Muscle layer of colon (tissue), 2 donors: ENCODE results near the gene HOXA7.

Source experiments
- H3K27ac ChIP-seq: one replicate; pipeline ENCODE4 v1.7.0; 2013; ENCODE audit warnings: low read depth, mild to moderate bottlenecking, low read length, moderate library complexity
- H3K27me3 ChIP-seq, 2 donors: one replicate each; pipeline ENCODE4 v1.7.0; 2013; ENCODE audit warnings: low read length in 2 of 2, mild to moderate bottlenecking in 2 of 2; ENCODE audit not compliant: insufficient read depth in 2 of 2, control insufficient read depth in 1 of 2
- H3K36me3 ChIP-seq: one replicate; pipeline ENCODE4 v1.7.0; 2013; ENCODE audit warnings: mild to moderate bottlenecking, low read length; ENCODE audit not compliant: insufficient read depth
- H3K4me1 ChIP-seq: one replicate; pipeline ENCODE4 v1.7.0; 2013; ENCODE audit warnings: mild to moderate bottlenecking, low read length; ENCODE audit not compliant: insufficient read depth
- H3K4me3 ChIP-seq, 2 donors: one replicate each; pipeline ENCODE4 v1.7.0; 2013; ENCODE audit warnings: low read length in 2 of 2, low read depth in 1 of 2, mild to moderate bottlenecking in 1 of 2, moderate library complexity in 1 of 2
- H3K9ac ChIP-seq: one replicate; pipeline ENCODE4 v1.7.0; 2013; ENCODE audit warnings: low read length
- H3K9me3 ChIP-seq: one replicate; pipeline ENCODE4 v1.7.0; 2013; ENCODE audit warnings: mild to moderate bottlenecking, low read length
- donor health status: abdominal sarcoma.
- donor health status: Adenocarcinoma of cecum.

The HOXA7 gene

DNA sequence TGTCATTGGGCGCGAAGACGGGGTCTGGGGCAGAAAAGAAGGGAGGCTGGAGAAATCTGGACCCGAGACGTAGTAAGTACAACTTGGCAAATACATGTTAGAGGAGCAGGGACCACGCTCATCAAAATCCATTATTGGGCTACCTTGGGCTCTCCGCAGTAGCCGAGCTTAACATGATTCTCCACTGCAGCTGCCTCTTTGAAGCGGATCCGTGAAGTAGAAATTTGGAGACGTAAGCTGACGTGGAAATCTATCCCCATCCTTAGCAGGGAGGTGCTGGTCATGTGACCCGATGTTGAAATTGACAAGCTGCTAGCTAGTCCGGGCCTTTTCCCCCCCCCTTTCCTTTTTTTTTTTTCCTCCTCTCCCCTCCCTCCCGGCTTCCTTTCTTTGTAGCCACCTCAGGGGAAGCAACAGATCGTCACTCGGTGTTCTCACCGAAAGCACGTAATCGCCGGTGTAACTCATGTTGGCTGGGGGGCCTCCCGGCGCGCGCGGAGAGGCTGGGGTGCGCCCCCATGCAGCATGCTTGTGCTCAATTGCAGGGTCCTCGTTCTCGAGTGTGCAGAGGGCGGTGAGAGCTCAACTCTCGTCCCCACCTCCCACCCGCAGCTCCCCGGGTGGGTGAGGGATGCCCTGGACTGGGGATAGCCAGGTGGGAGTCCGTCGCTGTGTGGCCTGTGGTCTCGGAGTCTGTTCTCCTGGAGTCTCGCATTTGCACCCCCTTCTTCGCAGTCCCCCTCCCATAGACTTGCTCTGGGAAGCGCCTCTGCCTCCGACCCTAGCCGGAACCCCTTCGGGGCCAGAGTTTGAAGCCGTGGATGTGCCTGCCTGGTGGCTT lies 28.8 kb upstream of the HOXA7 start, which contains the start of gene HOXA11:
Gene HOXA11 (minus strand): TSS at position 220 of the 841 bp plus-strand sequence. CDS start 88 bp downstream, at position 132.
- peak within 1 kb of the TSS; percentile 63 to 92 for H3K4me3 ChIP-seq
- no peaks in the 10 kb centered on the region for H3K9me3 ChIP-seq
- peak within 1 kb of the TSS; percentile 98 for H3K9ac ChIP-seq
- peak within 1 kb of the TSS; percentile 97 for H3K27ac ChIP-seq
- H3K27me3 ChIP-seq = peaks cover 0 to 7% of the 10 kb centered on the region in 2 donors
- H3K36me3 ChIP-seq = peaks cover 8% of the 10 kb centered on the region
- H3K4me1 ChIP-seq = peaks cover 41% of the 10 kb centered on the region

DNA sequence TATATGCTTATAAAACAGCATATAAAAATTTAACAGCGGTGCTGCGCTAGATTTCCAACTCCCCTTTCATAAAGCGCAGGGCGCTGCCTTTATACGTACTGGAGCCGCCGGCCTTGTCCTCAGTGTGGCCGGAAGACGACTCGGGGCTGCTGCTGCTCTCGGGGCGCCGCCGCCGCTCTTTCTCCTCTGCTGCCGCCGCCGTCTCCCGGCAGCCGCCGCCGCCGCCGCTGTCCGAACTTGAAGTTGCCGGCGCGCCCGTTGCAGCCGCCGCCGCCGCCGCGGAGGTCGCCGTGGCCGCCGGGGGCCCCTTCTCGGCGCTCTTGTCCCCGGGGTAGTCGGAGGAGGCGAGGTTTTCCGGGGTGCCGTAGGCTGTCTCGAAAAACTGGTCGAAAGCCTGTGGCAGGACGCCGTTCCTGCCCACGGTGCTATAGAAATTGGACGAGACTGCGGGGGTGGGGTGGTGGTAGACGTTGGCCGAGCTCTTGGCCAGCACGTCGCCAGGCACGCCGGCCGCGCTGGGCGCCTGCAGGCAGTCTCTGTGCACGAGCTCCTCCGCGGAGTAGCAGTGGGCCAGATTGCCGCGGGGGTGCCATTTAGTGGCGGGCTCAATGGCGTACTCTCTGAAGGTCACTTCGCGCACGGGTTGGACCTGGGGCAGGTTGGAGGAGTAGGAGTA lies 28.0 kb upstream of the HOXA7 start:
- H3K27ac ChIP-seq = peak overlapping the region; percentile 96
- H3K27me3 ChIP-seq = peaks cover 0 to 7% of the 10 kb centered on the region in 2 donors
- H3K4me3 ChIP-seq = peak overlapping the region; percentile 63 to 92
- H3K9me3 ChIP-seq = no peaks in the 10 kb centered on the region
- peak overlapping the region; percentile 83 for H3K9ac ChIP-seq
- H3K36me3 ChIP-seq = peaks cover 8% of the 10 kb centered on the region
- H3K4me1 ChIP-seq = peaks cover 36% of the 10 kb centered on the region

DNA sequence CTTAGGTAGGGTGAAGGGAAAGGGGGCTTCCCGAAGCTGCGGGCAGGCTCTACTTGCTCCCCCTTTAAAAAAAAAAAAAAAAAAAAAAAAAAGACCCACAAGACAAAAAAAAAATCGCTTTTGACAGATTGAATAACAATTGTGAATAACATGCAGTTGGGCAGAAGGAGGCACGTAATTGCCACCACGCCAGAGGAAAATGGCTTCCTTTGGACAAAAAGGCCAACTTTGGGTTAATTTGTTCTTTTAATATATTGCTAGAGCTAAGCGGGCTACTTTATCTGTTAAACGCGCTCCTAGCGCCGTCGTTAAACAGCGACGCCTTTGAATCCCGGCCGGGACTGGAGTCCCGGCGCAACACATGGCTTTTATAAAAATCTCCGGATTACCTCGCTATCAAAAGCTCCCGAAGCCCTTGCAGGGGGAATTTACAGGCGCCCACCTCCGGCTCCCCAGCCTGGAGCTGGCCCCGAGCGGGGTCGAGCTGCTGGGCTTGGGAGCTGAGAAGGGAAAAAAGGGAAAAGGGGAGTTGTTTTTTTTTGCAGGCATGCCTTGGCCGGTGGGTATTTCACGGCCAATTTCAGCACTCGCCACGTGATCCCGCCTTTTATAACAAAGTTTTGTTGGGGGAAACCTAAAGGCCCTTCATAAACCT lies 27.3 kb upstream of the HOXA7 start:
- Histone ChIP-seq H3K27me3 (peaks cover 0 to 7% of the 10 kb centered on the region in 2 donors), H3K27ac (peak overlapping the region; percentile 96), H3K4me3 (peak overlapping the region; percentile 63 to 81), H3K9ac (peak overlapping the region; percentile 85), H3K36me3 (peaks cover 8% of the 10 kb centered on the region), H3K4me1 (peaks cover 34% of the 10 kb centered on the region), H3K9me3 (no peaks in the 10 kb centered on the region)

DNA sequence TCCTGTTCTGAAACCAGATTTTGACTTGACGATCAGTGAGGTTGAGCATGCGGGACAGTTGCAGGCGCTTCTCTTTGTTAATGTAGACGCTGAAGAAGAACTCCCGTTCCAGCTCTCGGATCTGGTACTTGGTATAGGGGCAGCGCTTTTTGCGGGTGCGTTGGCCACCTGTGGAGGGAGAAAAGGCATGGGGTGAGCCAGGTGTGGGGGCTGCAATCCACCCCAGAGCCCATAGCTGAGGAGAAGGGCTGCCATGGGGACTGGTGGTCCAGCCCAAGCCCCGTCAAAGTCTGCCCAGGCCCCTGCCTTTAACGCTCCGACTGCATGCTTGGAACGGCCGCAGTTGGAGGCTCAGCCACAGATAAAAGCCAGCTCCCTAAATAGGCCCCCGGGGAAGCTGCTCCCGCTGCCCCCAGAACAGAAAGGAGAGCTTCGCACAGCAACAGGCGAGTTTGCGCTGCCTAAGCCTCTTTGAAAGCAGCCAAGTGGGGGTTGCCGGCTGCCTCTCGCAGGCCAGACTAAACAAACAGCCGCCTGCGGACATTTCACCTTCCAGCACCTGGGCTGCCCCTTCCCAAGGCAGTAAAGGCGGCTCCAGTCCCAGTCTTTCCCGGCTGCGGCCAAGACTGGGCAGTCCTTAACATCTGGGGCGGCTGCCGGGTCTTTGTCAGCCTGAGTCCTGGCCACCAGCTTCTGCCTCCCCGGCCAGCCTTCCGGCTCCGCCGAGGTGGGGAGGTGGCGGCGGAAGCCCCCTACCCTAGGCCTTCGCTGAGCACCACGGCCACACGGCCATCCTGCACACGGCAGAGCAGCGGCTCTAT lies 26.6 kb upstream of the HOXA7 start:
- no peaks in the 10 kb centered on the region for H3K9me3 ChIP-seq
- peaks cover 0 to 2% of the 10 kb centered on the region in 2 donors for H3K27me3 ChIP-seq
- peak overlapping the region; percentile 63 to 81 for H3K4me3 ChIP-seq
- peaks cover 8% of the 10 kb centered on the region for H3K36me3 ChIP-seq
- peak overlapping the region; percentile 85 for H3K9ac ChIP-seq
- H3K4me1 ChIP-seq = peaks cover 34% of the 10 kb centered on the region
- peak overlapping the region; percentile 96 for H3K27ac ChIP-seq

DNA sequence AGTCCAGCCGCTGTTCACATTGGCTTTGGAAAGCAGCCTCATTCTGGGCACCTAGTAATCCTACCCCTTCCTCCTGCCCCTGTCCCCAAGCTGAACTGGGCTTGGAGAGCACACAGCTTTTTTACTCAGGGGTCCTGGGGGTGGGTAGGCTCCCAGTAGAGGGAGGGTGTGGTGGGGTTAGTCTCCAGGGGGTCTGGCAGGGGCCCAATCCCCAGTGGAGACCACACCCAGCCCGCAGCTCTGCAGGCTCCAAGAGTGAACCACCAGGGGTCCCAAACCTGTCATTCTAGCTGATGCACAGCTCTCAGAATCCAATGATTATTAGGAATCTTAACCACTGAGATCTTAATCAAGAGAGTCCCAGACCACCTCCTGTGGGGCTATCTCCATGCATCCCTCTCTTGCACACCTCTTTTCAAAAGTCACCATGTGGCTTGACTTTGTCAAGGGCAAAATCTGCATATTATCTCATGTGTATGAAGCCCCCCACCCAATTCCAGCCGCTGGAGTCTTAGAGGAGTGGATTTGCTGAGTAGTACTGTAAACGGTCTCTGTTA lies 25.9 kb upstream of the HOXA7 start:
- H3K27me3 ChIP-seq = no peaks in the 10 kb centered on the region
- peak overlapping the region; percentile 85 for H3K9ac ChIP-seq
- peaks cover 34% of the 10 kb centered on the region for H3K4me1 ChIP-seq
- peak overlapping the region in 1 of 2 donors; percentile 81 for H3K4me3 ChIP-seq
- H3K9me3 ChIP-seq = no peaks in the 10 kb centered on the region
- peaks cover 8% of the 10 kb centered on the region for H3K36me3 ChIP-seq
- H3K27ac ChIP-seq = peak overlapping the region; percentile 96

DNA sequence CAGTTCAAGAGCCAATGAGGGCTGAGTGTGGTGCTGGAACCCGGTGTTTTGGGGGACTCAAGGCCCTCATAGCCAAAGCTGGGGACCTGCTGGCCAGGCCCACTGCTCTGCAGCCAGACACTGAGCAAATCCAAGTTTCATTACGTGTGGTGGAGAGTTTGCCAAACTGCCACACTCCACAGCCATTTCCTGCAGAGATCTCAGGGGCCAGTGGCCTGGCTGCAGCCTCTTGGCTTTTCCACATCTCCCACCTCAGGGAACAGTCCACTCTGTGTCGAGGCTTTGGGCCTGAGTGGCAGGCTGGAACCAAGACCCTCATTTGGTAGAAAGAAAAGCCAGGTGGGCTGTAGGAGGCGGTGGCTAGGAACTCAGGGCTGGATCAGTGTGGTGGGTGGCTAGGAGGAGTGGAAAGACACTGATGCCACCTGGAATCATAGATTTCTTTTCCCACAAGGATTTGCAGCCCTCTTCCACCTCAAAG lies 25.4 kb upstream of the HOXA7 start:
- Histone ChIP-seq H3K36me3 (peaks cover 8% of the 10 kb centered on the region), H3K4me1 (peaks cover 33% of the 10 kb centered on the region), H3K4me3 (peak overlapping the region; percentile 12 to 81), H3K9me3 (no peaks in the 10 kb centered on the region), H3K27me3 (no peaks in the 10 kb centered on the region), H3K9ac (peak overlapping the region; percentile 85), H3K27ac (peak overlapping the region; percentile 96)

DNA sequence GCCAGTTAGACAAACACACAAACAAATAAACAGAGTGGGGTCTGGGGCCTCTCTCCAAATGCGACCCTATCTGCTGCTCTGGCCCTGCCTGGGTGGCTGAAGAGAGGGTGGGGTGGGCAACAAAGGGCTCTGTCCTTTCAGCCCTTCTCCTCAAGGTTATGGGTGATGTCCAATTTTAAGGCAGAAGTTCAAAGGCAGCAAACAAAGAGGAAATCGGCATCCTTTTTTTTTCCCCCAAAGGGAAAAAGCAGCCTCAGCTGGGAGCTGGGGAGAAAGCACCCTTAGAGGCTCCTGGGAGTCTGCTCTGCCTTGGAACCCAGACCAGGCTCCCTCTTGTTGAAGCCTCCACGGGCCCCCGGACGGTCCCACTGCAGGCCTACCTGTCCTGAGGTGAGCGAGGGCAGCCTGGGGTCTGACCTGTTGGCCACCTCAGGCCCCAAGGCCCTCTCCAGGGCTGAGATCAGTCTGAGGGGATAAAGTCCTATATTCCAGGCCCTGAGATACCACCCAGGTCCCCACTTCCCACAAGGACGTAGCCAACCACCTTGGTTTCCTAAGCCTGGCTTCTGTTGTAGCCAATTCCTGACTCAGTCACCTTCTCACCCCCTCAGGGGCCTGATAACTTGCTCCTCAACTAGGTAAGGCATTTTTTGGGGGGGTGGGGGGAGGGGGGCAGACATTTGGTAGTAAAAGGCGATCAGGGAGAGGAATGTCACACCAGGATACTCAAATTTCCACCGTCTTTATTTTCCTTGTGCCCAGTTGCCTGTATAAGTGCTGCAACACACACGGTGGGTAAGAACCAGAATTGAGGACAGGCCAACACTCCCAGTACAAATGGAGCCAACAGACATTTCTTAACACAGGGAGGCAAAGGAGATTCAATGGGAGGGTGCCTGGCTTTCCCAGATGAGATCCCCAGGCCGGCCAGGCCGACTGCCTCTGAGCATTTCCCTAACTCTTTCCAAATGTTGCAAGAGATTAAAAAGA lies 24.3 kb upstream of the HOXA7 start:
- H3K27ac ChIP-seq = peak overlapping the region; percentile 93
- no peaks in the 10 kb centered on the region for H3K9me3 ChIP-seq
- peak overlapping the region; percentile 1 to 74 for H3K4me3 ChIP-seq
- no peaks in the 10 kb centered on the region for H3K27me3 ChIP-seq
- peak overlapping the region; percentile 59 for H3K9ac ChIP-seq
- H3K36me3 ChIP-seq = peaks cover 8% of the 10 kb centered on the region
- H3K4me1 ChIP-seq = peaks cover 32% of the 10 kb centered on the region

DNA sequence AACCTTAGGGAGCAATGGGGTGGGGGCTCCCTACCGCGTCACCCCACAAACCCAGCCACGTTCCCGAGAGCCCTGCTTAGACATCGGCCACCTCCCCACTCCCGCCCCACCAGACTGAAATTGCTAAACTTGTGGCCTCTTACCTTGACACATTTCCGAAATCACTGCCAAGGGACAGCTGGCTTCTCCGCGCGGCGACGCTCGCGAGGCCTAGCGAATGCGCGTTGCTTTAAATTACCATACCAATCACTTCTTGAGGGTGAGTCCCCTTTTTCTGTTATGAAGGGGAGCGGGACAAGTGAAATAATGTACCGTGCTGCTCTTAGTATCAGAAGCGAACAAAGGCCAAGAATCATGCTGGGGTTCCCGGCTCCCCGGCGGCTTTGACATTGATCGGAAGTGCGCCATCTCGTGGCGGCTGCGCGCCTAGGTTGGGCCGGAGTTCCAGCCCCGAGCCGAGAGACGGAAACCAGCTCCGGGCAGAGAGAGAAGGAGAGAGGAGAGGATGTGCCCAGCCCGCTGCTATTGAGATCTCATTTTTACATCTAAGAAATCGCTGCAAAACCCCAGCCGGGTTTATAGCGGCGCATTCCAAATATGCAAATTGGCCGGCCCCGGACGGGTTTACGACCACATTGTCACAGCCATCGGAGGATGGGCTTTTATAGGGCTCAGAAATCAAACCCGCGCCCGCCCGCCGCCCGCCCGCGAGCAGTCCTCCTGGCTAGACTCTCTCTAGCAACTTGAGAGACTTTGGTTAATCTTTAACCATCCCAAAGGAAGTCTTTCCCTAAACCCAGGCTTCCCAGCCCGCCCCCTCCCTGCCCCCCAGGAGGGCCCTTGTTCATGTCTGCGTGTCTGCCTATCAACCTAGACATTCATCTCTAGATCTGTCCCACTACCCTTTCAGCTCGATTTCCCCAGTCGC lies 23.3 kb upstream of the HOXA7 start:
- no peaks in the 10 kb centered on the region for H3K27me3 ChIP-seq
- H3K9me3 ChIP-seq = no peaks in the 10 kb centered on the region
- peaks cover 8% of the 10 kb centered on the region for H3K36me3 ChIP-seq
- peak overlapping the region; percentile 48 to 74 for H3K4me3 ChIP-seq
- peak overlapping the region; percentile 93 for H3K27ac ChIP-seq
- H3K4me1 ChIP-seq = peaks cover 39% of the 10 kb centered on the region
- peak overlapping the region; percentile 59 for H3K9ac ChIP-seq

DNA sequence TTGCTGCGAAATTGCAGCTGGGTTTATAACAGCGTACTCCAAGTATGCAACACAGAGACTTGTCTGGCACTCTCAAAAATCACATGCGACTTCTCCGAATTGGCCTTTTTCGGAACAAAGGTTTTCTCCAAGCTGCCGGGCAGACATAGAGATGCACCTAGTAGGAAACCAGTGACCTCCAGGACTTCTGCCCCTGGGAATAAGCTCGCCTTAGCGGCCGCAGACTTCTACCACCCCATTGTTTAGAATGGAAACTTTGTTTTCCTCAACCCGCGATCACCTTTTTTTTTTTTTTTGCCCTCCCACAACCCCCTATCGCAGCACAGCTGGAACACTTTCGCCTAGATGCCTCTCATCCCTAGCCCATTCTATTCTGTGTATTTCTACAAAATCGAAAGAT lies 22.6 kb upstream of the HOXA7 start:
- peaks cover 8% of the 10 kb centered on the region for H3K36me3 ChIP-seq
- H3K9me3 ChIP-seq = no peaks in the 10 kb centered on the region
- H3K27me3 ChIP-seq = peaks cover 0 to 5% of the 10 kb centered on the region in 2 donors
- peak overlapping the region; percentile 93 for H3K27ac ChIP-seq
- peaks cover 41% of the 10 kb centered on the region for H3K4me1 ChIP-seq
- H3K9ac ChIP-seq = peak overlapping the region; percentile 59
- peak overlapping the region; percentile 48 to 74 for H3K4me3 ChIP-seq
